IPS DF 6.9 (cell line): ENCODE measurements around the gene TRIM32.

Experiments
- DNase-seq: peaks from one replicate; pipeline ENCODE4 v3.0.0-alpha.2; 2013; ENCODE audit warnings: low read depth, low spot score
- H3K27ac ChIP-seq: one replicate; pipeline ENCODE4 v1.5.1; 2013; ENCODE audit warnings: low read length, control low read depth
- H3K27me3 ChIP-seq: 2 replicates; pipeline ENCODE4 v1.6.1; 2013; ENCODE audit warnings: mild to moderate bottlenecking, low read length; ENCODE audit not compliant: control insufficient read depth, insufficient read depth
- H3K36me3 ChIP-seq: 2 replicates; pipeline ENCODE4 v1.6.1; 2013; ENCODE audit warnings: low read length; ENCODE audit not compliant: control insufficient read depth, insufficient read depth
- H3K4me1 ChIP-seq: 2 replicates; pipeline ENCODE4 v1.6.1; 2013; ENCODE audit warnings: low read length; ENCODE audit not compliant: control insufficient read depth, insufficient read depth
- H3K4me3 ChIP-seq: 2 replicates; pipeline ENCODE4 v1.5.1; 2013; ENCODE audit warnings: mild to moderate bottlenecking, low read length
- H3K9me3 ChIP-seq: 2 replicates; pipeline ENCODE4 v1.6.1; 2013; ENCODE audit warnings: low read length, inconsistent platforms; ENCODE audit not compliant: control insufficient read depth, insufficient read depth
- WGBS: extraction: QIAGEN DNeasy Blood & Tissue Kit; methylation state at CpG from one replicate; pipeline ENCODE4 v1.1.7; 2013; ENCODE audit warnings: mixed read lengths, missing lambda C conversion rate; ENCODE audit not compliant: insufficient read length, insufficient coverage; 5-methylcytosine and 5-hydroxymethylcytosine counted together

Gene TRIM32

GRCh38 chr9:116704470-116704869 is 17.4 kb downstream of the TRIM32 start:
- Histone ChIP-seq H3K27me3 (no peaks in the 10 kb centered on the region), H3K4me3 (no peak overlapping the region), H3K27ac (no peak overlapping the region), H3K36me3 (peaks cover 5% of the 10 kb centered on the region), H3K4me1 (no peaks in the 10 kb centered on the region), H3K9me3 (no peaks in the 10 kb centered on the region)
- DNase-seq: no peak

GRCh38 chr9:116705531-116705930 is 18.4 kb downstream of the TRIM32 start:
- WGBS: no CpG with 5 or more reads among the region's 1 CpG
- Histone ChIP-seq H3K27ac (no peak overlapping the region), H3K36me3 (no peaks in the 10 kb centered on the region), H3K27me3 (no peaks in the 10 kb centered on the region), H3K9me3 (no peaks in the 10 kb centered on the region), H3K4me3 (no peak overlapping the region), H3K4me1 (no peaks in the 10 kb centered on the region)
- no peak for DNase-seq

GRCh38 chr9:116706310-116707290 is 19.5 kb downstream of the TRIM32 start:
- no CpG with 5 or more reads among the region's 8 CpGs for WGBS
- no peaks in the 10 kb centered on the region for H3K4me1 ChIP-seq
- H3K4me3 ChIP-seq: no peak overlapping the region
- H3K9me3 ChIP-seq: no peaks in the 10 kb centered on the region
- H3K27ac ChIP-seq: no peak overlapping the region
- no peak for DNase-seq
- no peaks in the 10 kb centered on the region for H3K36me3 ChIP-seq
- no peaks in the 10 kb centered on the region for H3K27me3 ChIP-seq

GRCh38 chr9:116712781-116713180 is 25.7 kb downstream of the TRIM32 start:
- no peak for DNase-seq
- no peaks in the 10 kb centered on the region for H3K36me3 ChIP-seq
- WGBS: no CpG with 5 or more reads among the region's 3 CpGs
- no peaks in the 10 kb centered on the region for H3K9me3 ChIP-seq
- H3K27ac ChIP-seq: no peak overlapping the region
- H3K4me1 ChIP-seq: no peaks in the 10 kb centered on the region; the same call in 1 of the 2 replicates
- no peak overlapping the region for H3K4me3 ChIP-seq
- no peaks in the 10 kb centered on the region for H3K27me3 ChIP-seq

GRCh38 chr9:116713271-116713670 is 26.2 kb downstream of the TRIM32 start:
- H3K4me3 ChIP-seq: no peak overlapping the region
- no peaks in the 10 kb centered on the region; the same call in 1 of the 2 replicates for H3K4me1 ChIP-seq
- H3K27me3 ChIP-seq: no peaks in the 10 kb centered on the region
- H3K36me3 ChIP-seq: no peaks in the 10 kb centered on the region
- no peak for DNase-seq
- WGBS: no CpG with 5 or more reads among the region's 4 CpGs
- no peak overlapping the region for H3K27ac ChIP-seq
- H3K9me3 ChIP-seq: no peaks in the 10 kb centered on the region

- Histone ChIP-seq H3K4me1 (no peaks in the 10 kb centered on the region; the same call in 1 of the 2 replicates), H3K27me3 (no peaks in the 10 kb centered on the region), H3K36me3 (no peaks in the 10 kb centered on the region), H3K4me3 (no peak overlapping the region), H3K27ac (no peak overlapping the region), H3K9me3 (no peaks in the 10 kb centered on the region)
- no CpG with 5 or more reads among the region's 1 CpG for WGBS
- no peak for DNase-seq
Observed at GRCh38 chr9:116715751-116716150, 28.6 kb downstream of the TRIM32 start.

- H3K4me1 ChIP-seq: no peaks in the 10 kb centered on the region; the same call in 1 of the 2 replicates
- no peak for DNase-seq
- H3K27me3 ChIP-seq: no peaks in the 10 kb centered on the region
- H3K27ac ChIP-seq: no peak overlapping the region
- no peak overlapping the region for H3K4me3 ChIP-seq
- no peaks in the 10 kb centered on the region for H3K36me3 ChIP-seq
- no peaks in the 10 kb centered on the region for H3K9me3 ChIP-seq
Observed at GRCh38 chr9:116716438-116716837, 29.3 kb downstream of the TRIM32 start.

- no peak for DNase-seq
- Histone ChIP-seq H3K27ac (no peak overlapping the region), H3K4me1 (no peaks in the 10 kb centered on the region; the same call in 1 of the 2 replicates), H3K4me3 (no peak overlapping the region), H3K9me3 (no peaks in the 10 kb centered on the region), H3K27me3 (no peaks in the 10 kb centered on the region), H3K36me3 (no peaks in the 10 kb centered on the region)
- WGBS: no CpG with 5 or more reads among the region's 7 CpGs
Observed at GRCh38 chr9:116717150-116717549, 30.0 kb downstream of the TRIM32 start.

GRCh38 chr9:116718111-116718510 is 31.0 kb downstream of the TRIM32 start:
- no CpG with 5 or more reads among the region's 4 CpGs for WGBS
- Histone ChIP-seq H3K27me3 (no peaks in the 10 kb centered on the region), H3K4me3 (no peak overlapping the region), H3K36me3 (no peaks in the 10 kb centered on the region), H3K27ac (no peak overlapping the region), H3K4me1 (no peaks in the 10 kb centered on the region; the same call in 1 of the 2 replicates), H3K9me3 (no peaks in the 10 kb centered on the region)
- no peak for DNase-seq

GRCh38 chr9:116720111-116720510 is 33.0 kb downstream of the TRIM32 start:
- no peak for DNase-seq
- no CpG with 5 or more reads among the region's 2 CpGs for WGBS
- H3K9me3 ChIP-seq: no peaks in the 10 kb centered on the region
- no peak overlapping the region for H3K4me3 ChIP-seq
- H3K4me1 ChIP-seq: no peaks in the 10 kb centered on the region; the same call in 1 of the 2 replicates
- no peaks in the 10 kb centered on the region for H3K36me3 ChIP-seq
- H3K27me3 ChIP-seq: no peaks in the 10 kb centered on the region
- H3K27ac ChIP-seq: no peak overlapping the region

- no peak overlapping the region for H3K27ac ChIP-seq
- H3K36me3 ChIP-seq: no peaks in the 10 kb centered on the region
- H3K9me3 ChIP-seq: no peaks in the 10 kb centered on the region
- WGBS: no CpG with 5 or more reads among the region's 3 CpGs
- H3K4me1 ChIP-seq: no peaks in the 10 kb centered on the region
- no peak for DNase-seq
- no peak overlapping the region for H3K4me3 ChIP-seq
- H3K27me3 ChIP-seq: no peaks in the 10 kb centered on the region
Observed at GRCh38 chr9:116721411-116721810, 34.3 kb downstream of the TRIM32 start.
